ENCODE measurements around the gene POR. TPM values are rescaled to one million over a fixed set of nuclear protein-coding genes. Genes with fewer than 3 reads are reported as not detected.
A peak's percentile ranks its signal among the peaks of the same experiment; 100 is the strongest.

POR gene
- total and polyA plus RNA-seq, 2 of the 13 experiments (the other 11 are each of a cell fraction or from before 2014, with no cell fraction given): 145 to 266 TPM

- TF ChIP-seq ZNF646 (CRISPR knock-in tag; IDR thresholded peaks at IDR 0.05): no peak
- TF ChIP-seq ZNF564 (CRISPR knock-in tag; IDR thresholded peaks at IDR 0.05): peak; percentile 80; the same call in 1 of the 2 replicates
- TF ChIP-seq MTF1 (CRISPR knock-in tag; IDR thresholded peaks at IDR 0.05): peak; percentile 73
- TF ChIP-seq E2F2 (CRISPR knock-in tag; IDR thresholded peaks at IDR 0.05; ENCODE audit: borderline replicate concordance): 0 out of 2 replicates have a peak, but pooled peaks have one; percentile 51
- TF ChIP-seq POGZ (CRISPR knock-in tag; IDR thresholded peaks at IDR 0.05): peak; percentile 88; the same call in 1 of the 2 replicates
- no peak for TF ChIP-seq TRAFD1 (CRISPR knock-in tag; IDR thresholded peaks at IDR 0.05; ENCODE audit: borderline replicate concordance)
- no peak for TF ChIP-seq NBN (conservative IDR thresholded peaks at IDR 0.05)
- peak; percentile 83 for TF ChIP-seq ZNF768 (CRISPR knock-in tag; IDR thresholded peaks at IDR 0.05)
- peak; percentile 85 for TF ChIP-seq ZNF441 (CRISPR knock-in tag; IDR thresholded peaks at IDR 0.05; ENCODE audit: borderline replicate concordance)
- TF ChIP-seq MLX (CRISPR knock-in tag; IDR thresholded peaks at IDR 0.05): no peak; the same call in 1 of the 2 replicates
- TF ChIP-seq ZNF710 (CRISPR knock-in tag; IDR thresholded peaks at IDR 0.05; ENCODE audit: borderline replicate concordance): peak; percentile 79; the same call in 1 of the 2 replicates
- no peak for TF ChIP-seq ZNF652 (CRISPR knock-in tag; IDR thresholded peaks at IDR 0.05; ENCODE audit: borderline replicate concordance, low read depth)
- TF ChIP-seq GLI4 (CRISPR knock-in tag; IDR thresholded peaks at IDR 0.05; ENCODE audit: borderline replicate concordance): peak; percentile 73; the same call in 1 of the 2 replicates
- TF ChIP-seq JARID2 (CRISPR knock-in tag; IDR thresholded peaks at IDR 0.05; ENCODE audit: insufficient replicate concordance): peak; percentile 52
- peak; percentile 40; the same call in 1 of the 2 replicates for TF ChIP-seq PHF20 (CRISPR knock-in tag; IDR thresholded peaks at IDR 0.05)
- peak; percentile 84 for TF ChIP-seq ZNF563 (CRISPR knock-in tag; IDR thresholded peaks at IDR 0.05)
Measured at GRCh38 chr7:75914655-75915415, at the start of gene POR (continued).
